ENCODE data around the gene SH3BGRL2.

Gene SH3BGRL2

GRCh38 chr6:79621579-79621978 is 9.6 kb upstream of the SH3BGRL2 start:
- Histone ChIP-seq H3K36me3 (ENCODE audit: control insufficient read depth, insufficient read depth, low read length) (no peaks in the 10 kb centered on the region), H3K4me1 (no peaks in the 10 kb centered on the region), H3K27ac (no peak overlapping the region), H3K27me3 (ENCODE audit: control insufficient read depth, insufficient read depth, low read length) (no peaks in the 10 kb centered on the region), H3K9me3 (ENCODE audit: control insufficient read depth, low read length) (no peaks in the 10 kb centered on the region), H3K79me2 (peaks cover 3% of the 10 kb centered on the region), H3K4me2 (ENCODE audit: low read length) (no peak overlapping the region), H3K9ac (no peak overlapping the region), H2AFZ (no peak overlapping the region), H3K4me3 (ENCODE audit: low read depth, low read length) (no peak overlapping the region)
- no peak for TF ChIP-seq CTCF (IDR thresholded peaks at IDR 0.05)

GRCh38 chr6:79622364-79622763 is 8.8 kb upstream of the SH3BGRL2 start:
- Histone ChIP-seq H3K27me3 (ENCODE audit: control insufficient read depth, insufficient read depth, low read length) (no peaks in the 10 kb centered on the region), H3K4me3 (ENCODE audit: low read depth, low read length) (no peak overlapping the region), H3K79me2 (peaks cover 3% of the 10 kb centered on the region), H2AFZ (no peak overlapping the region), H3K4me1 (no peaks in the 10 kb centered on the region), H3K27ac (no peak overlapping the region), H3K9me3 (ENCODE audit: control insufficient read depth, low read length) (no peaks in the 10 kb centered on the region), H3K9ac (no peak overlapping the region), H3K4me2 (ENCODE audit: low read length) (no peak overlapping the region), H3K36me3 (ENCODE audit: control insufficient read depth, insufficient read depth, low read length) (no peaks in the 10 kb centered on the region)
- TF ChIP-seq CTCF (IDR thresholded peaks at IDR 0.05), result no peak

DNA sequence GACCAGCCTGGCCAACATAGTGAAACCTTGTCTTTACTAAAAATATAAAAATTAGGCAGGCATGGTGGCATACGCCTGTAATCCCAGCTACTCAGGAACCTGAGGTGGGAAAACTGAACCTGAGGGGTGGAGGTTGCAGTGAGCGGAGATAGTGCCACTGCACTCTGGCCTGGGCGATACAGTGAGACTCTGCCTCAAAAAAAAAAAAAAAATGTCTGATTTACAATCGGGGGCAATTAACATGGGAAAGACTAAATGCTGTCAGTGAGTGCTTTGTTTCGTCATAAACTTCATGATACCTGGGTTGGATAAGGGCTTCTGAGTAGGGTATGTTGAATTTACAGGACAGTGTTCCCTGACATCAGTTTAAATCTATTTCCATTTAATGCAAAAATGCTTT is 8.0 kb upstream of the SH3BGRL2 start:
- TF ChIP-seq CTCF (IDR thresholded peaks at IDR 0.05), result no peak
- H3K27ac ChIP-seq, result no peak overlapping the region
- no peaks in the 10 kb centered on the region for H3K27me3 ChIP-seq (ENCODE audit: control insufficient read depth, insufficient read depth, low read length)
- no peak overlapping the region for H3K4me2 ChIP-seq (ENCODE audit: low read length)
- H3K36me3 ChIP-seq (ENCODE audit: control insufficient read depth, insufficient read depth, low read length), result no peaks in the 10 kb centered on the region
- no peak overlapping the region for H2AFZ ChIP-seq
- no peaks in the 10 kb centered on the region for H3K9me3 ChIP-seq (ENCODE audit: control insufficient read depth, low read length)
- peaks cover 3% of the 10 kb centered on the region for H3K79me2 ChIP-seq
- H3K4me3 ChIP-seq (ENCODE audit: low read depth, low read length), result no peak overlapping the region
- H3K4me1 ChIP-seq, result no peaks in the 10 kb centered on the region
- no peak overlapping the region for H3K9ac ChIP-seq

- Histone ChIP-seq H3K79me2 (peaks cover 6% of the 10 kb centered on the region), H3K4me2 (ENCODE audit: low read length) (no peak overlapping the region), H3K9me3 (ENCODE audit: control insufficient read depth, low read length) (no peaks in the 10 kb centered on the region), H2AFZ (no peak overlapping the region), H3K4me1 (peaks cover 6% of the 10 kb centered on the region), H3K9ac (no peak overlapping the region), H3K36me3 (ENCODE audit: control insufficient read depth, insufficient read depth, low read length) (no peaks in the 10 kb centered on the region), H3K4me3 (ENCODE audit: low read depth, low read length) (no peak overlapping the region), H3K27ac (no peak overlapping the region), H3K27me3 (ENCODE audit: control insufficient read depth, insufficient read depth, low read length) (no peaks in the 10 kb centered on the region)
- no peak for TF ChIP-seq CTCF (IDR thresholded peaks at IDR 0.05)
Measured at GRCh38 chr6:79625746-79626145, 5.4 kb upstream of the SH3BGRL2 start.

DNA sequence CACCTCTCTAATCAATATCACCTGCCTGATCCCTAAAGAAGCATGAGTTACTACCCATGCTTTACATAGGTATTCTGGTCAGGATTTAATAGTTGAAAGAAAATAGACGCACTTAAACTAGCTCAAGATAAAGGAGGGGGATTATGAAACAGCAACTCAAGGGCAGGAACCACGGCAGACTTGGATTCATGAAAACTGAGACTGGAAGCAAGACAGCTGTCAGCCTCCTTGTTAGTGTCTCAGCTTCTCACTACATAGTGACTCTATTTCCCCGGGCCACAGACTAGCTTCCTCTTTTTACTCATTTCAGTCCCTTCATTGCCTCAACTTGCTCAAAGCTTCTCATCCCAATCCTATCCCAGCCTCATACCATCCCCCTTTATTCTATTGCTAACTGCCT is 4.3 kb upstream of the SH3BGRL2 start:
- Histone ChIP-seq H3K27me3 (ENCODE audit: control insufficient read depth, insufficient read depth, low read length) (no peaks in the 10 kb centered on the region), H3K4me3 (ENCODE audit: low read depth, low read length) (no peak overlapping the region), H3K27ac (no peak overlapping the region), H3K4me1 (peaks cover 6% of the 10 kb centered on the region), H3K36me3 (ENCODE audit: control insufficient read depth, insufficient read depth, low read length) (no peaks in the 10 kb centered on the region), H3K9me3 (ENCODE audit: control insufficient read depth, low read length) (no peaks in the 10 kb centered on the region), H3K9ac (no peak overlapping the region), H3K4me2 (ENCODE audit: low read length) (no peak overlapping the region), H2AFZ (no peak overlapping the region), H3K79me2 (peaks cover 14% of the 10 kb centered on the region)
- TF ChIP-seq CTCF (IDR thresholded peaks at IDR 0.05), result no peak
